Panc1 (cell line): ENCODE measurements around the gene RBM4. TPM values are rescaled to one million over a fixed set of nuclear protein-coding genes. Genes with fewer than 3 reads are reported as not detected.
A peak's percentile ranks its signal among the peaks of the same experiment; 100 is the strongest.

Experiments used
- ATAC-seq: fragments of 200-7000 bp; cut with Tn5 transposase; 2 replicates; pipeline ENCODE4 v1.9.1; 2020; ENCODE audit warnings: mild to moderate bottlenecking, moderate library complexity
- BruUV-seq: library from RNA; stranded (reverse); fragments of 400-500 nt; replicated peaks from 2 replicates; lab custom pipeline; 2021; lab: Mats Ljungman, UMichigan
- CTCF ChIA-PET: fragments of 300-600 bp; sonication (Branson Sonifier 250); formaldehyde crosslinking; loops from one replicate; lab custom pipeline; 2022; ENCODE audit warnings: antibody characterized with exemption; lab: Charles Lee
- POLR2A ChIA-PET: fragments of 300-600 bp; sonication (Branson Sonifier 250); formaldehyde crosslinking; loops from one replicate; lab custom pipeline; 2022; ENCODE audit warnings: antibody characterized with exemption; lab: Charles Lee
- DNase-seq: peaks from one replicate; pipeline ENCODE4 v3.0.0-alpha.2; 2010; ENCODE audit warnings: low read depth, low spot score
- H3K27ac ChIP-seq: 2 replicates; pipeline ENCODE4 v1.5.1; 2011; ENCODE audit warnings: mild to moderate bottlenecking, low read length, inconsistent platforms
- H3K27me3 ChIP-seq: fragments of 200-500 bp; sonication (Bioruptor generic); 2 replicates; pipeline ENCODE4 v1.6.0; 2014; ENCODE audit warnings: low read length, inconsistent platforms; ENCODE audit not compliant: control insufficient read depth, insufficient read depth
- H3K36me3 ChIP-seq: fragments of 200-500 bp; sonication (Bioruptor generic); 2 replicates; pipeline ENCODE4 v1.5.1; 2014; ENCODE audit warnings: inconsistent platforms, mild to moderate bottlenecking, low read length, moderate library complexity; ENCODE audit not compliant: control insufficient read depth, insufficient read depth
- H3K4me1 ChIP-seq: 2 replicates; pipeline ENCODE4 v1.5.1; 2011; ENCODE audit warnings: inconsistent platforms, mild to moderate bottlenecking, low read length, moderate library complexity; ENCODE audit not compliant: control insufficient read depth, insufficient read depth
- H3K4me3 ChIP-seq, 2 experiments: 2 replicates each; pipeline ENCODE4 v1.5.1; 2011 to 2012; ENCODE audit warnings: low read depth in 2 of 2, low read length in 2 of 2, mild to moderate bottlenecking in 2 of 2, inconsistent platforms in 1 of 2, moderate library complexity in 1 of 2
- H3K9me3 ChIP-seq: fragments of 200-500 bp; sonication (Bioruptor generic); 2 replicates; pipeline ENCODE4 v1.5.1; 2014; ENCODE audit warnings: low read depth, mild to moderate bottlenecking, inconsistent platforms, low read length, moderate library complexity; ENCODE audit not compliant: control insufficient read depth, insufficient read depth
- POLR2AphosphoS5 ChIP-seq: IDR thresholded peaks from 2 replicates; pipeline ENCODE4 v1.6.1; 2012; ENCODE audit warnings: mild to moderate bottlenecking, low read depth, low read length, moderate library complexity
- SIN3A ChIP-seq: IDR thresholded peaks from 2 replicates; pipeline ENCODE4 v1.6.1; 2012; ENCODE audit warnings: low read depth, mild to moderate bottlenecking, low read length, moderate library complexity, borderline replicate concordance; ENCODE audit not compliant: insufficient read depth
- TCF7L2 ChIP-seq: IDR thresholded peaks from 2 replicates; pipeline ENCODE4 v1.6.1; 2011; ENCODE audit warnings: mild to moderate bottlenecking, low read depth, low read length, inconsistent platforms
- in situ Hi-C: cut with HindIII; loops from 2 replicates; pipeline ENCODE4 v1.10.0; 2016; ENCODE audit warnings: low sequenced_read_pairs, low pct_unique_long_range_greater_than_20kb
- intact Hi-C: fragments of 100-400 bp; cut with micrococcal nuclease; formaldehyde crosslinking; loops from one replicate; pipeline ENCODE4 v1.10.0; 2022; ENCODE audit not compliant: unreplicated experiment
- total RNA-seq: library from RNA; stranded (reverse); gene quantifications from one replicate; pipeline ENCODE4 v1.2.1, GENCODE V29; 2021; ENCODE audit not compliant: unreplicated experiment
- TF ChIP-seq, protein P1 (sequence below), 2 experiments: IDR thresholded peaks; 2 replicates each; pipeline ENCODE4 v1.6.1; 2011 to 2012; ENCODE audit warnings: low read depth in 2 of 2, control low read depth in 1 of 2, low read length in 1 of 2, mild to moderate bottlenecking in 1 of 2, moderate library complexity in 1 of 2; ENCODE audit not compliant: insufficient read depth in 1 of 2
- TF ChIP-seq, protein P2 (sequence below): fragments of 450-650 bp; IDR thresholded peaks from 2 replicates; pipeline ENCODE4 v1.5.1; 2017; ENCODE audit warnings: mild to moderate bottlenecking

RBM4 gene
- total RNA-seq, 1 experiment from 2014 or later: 195 TPM

DNA sequence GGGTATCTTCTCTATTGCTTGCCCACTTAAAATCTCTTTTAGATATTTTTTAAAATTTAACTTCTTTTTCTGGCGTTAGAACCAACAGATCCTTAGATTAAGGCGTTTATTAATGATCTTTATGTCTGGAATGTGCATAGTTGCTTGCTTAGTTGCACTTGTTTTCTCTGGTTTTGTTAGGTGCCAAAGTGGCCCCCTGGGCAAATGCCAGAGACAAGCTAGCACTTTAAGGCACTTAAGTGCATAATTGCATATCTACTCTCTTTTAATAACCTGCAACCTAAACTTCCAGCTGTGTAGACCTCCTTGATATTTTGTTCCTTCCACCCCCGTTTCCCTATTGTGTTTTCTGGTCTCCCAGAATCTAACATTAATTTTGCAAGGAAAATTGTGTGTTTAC lies 3.3 kb downstream of the RBM4 start:
- CTCF ChIA-PET: no interaction called here
- POLR2A ChIA-PET: interaction anchor here (0.7 kb wide), 1 partner anchor 12 kb away, joined by 3 read pairs; no protein-coding TSS in a partner anchor
- in situ Hi-C loops (no loop called here), intact Hi-C loops (no loop called here)
- Histone ChIP-seq H3K9me3 (no peaks in the 10 kb centered on the region), H3K36me3 (peaks cover 66% of the 10 kb centered on the region), H3K4me1 (peaks cover 54% of the 10 kb centered on the region), H3K4me3 (peak overlapping the region; percentile 91 to 93), H3K27me3 (no peaks in the 10 kb centered on the region), H3K27ac (no peak overlapping the region)
- TF ChIP-seq, protein P1, sequence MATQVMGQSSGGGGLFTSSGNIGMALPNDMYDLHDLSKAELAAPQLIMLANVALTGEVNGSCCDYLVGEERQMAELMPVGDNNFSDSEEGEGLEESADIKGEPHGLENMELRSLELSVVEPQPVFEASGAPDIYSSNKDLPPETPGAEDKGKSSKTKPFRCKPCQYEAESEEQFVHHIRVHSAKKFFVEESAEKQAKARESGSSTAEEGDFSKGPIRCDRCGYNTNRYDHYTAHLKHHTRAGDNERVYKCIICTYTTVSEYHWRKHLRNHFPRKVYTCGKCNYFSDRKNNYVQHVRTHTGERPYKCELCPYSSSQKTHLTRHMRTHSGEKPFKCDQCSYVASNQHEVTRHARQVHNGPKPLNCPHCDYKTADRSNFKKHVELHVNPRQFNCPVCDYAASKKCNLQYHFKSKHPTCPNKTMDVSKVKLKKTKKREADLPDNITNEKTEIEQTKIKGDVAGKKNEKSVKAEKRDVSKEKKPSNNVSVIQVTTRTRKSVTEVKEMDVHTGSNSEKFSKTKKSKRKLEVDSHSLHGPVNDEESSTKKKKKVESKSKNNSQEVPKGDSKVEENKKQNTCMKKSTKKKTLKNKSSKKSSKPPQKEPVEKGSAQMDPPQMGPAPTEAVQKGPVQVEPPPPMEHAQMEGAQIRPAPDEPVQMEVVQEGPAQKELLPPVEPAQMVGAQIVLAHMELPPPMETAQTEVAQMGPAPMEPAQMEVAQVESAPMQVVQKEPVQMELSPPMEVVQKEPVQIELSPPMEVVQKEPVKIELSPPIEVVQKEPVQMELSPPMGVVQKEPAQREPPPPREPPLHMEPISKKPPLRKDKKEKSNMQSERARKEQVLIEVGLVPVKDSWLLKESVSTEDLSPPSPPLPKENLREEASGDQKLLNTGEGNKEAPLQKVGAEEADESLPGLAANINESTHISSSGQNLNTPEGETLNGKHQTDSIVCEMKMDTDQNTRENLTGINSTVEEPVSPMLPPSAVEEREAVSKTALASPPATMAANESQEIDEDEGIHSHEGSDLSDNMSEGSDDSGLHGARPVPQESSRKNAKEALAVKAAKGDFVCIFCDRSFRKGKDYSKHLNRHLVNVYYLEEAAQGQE (IDR thresholded peaks at IDR 0.05; ENCODE audit: insufficient read depth in 1 of 2, low read depth in 2 of 2, low read length in 1 of 2): no peak
- TF ChIP-seq POLR2AphosphoS5 (no peak), TCF7L2 (no peak), SIN3A (no peak)
- TF ChIP-seq, protein P2, sequence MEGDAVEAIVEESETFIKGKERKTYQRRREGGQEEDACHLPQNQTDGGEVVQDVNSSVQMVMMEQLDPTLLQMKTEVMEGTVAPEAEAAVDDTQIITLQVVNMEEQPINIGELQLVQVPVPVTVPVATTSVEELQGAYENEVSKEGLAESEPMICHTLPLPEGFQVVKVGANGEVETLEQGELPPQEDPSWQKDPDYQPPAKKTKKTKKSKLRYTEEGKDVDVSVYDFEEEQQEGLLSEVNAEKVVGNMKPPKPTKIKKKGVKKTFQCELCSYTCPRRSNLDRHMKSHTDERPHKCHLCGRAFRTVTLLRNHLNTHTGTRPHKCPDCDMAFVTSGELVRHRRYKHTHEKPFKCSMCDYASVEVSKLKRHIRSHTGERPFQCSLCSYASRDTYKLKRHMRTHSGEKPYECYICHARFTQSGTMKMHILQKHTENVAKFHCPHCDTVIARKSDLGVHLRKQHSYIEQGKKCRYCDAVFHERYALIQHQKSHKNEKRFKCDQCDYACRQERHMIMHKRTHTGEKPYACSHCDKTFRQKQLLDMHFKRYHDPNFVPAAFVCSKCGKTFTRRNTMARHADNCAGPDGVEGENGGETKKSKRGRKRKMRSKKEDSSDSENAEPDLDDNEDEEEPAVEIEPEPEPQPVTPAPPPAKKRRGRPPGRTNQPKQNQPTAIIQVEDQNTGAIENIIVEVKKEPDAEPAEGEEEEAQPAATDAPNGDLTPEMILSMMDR: no peak
- no TSS peak for BruUV-seq
- no peak for ATAC-seq
- DNase-seq: no peak

DNA sequence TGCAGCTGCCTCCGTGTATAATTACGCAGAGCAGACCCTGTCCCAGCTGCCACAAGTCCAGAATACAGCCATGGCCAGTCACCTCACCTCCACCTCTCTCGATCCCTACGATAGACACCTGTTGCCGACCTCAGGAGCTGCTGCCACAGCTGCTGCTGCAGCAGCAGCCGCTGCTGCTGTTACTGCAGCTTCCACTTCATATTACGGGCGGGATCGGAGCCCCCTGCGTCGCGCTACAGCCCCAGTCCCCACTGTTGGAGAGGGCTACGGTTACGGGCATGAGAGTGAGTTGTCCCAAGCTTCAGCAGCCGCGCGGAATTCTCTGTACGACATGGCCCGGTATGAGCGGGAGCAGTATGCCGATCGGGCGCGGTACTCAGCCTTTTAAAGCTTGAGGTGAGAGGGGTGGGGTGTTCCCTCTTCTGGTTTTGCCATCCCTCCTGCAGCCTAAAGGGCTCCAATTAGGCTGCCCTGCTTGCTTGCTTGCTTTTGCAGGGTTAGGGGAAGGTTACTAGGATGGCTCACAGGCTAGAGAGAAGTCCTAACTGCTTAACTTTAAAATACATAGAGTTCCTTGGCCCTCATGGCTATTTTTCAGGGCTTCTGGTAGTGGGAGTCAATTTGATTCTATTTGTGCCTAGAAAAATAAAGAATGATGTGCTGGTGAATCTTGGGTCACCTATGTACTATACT lies 5.4 kb downstream of the RBM4 start:
- Histone ChIP-seq H3K4me3 (no peak overlapping the region), H3K4me1 (peaks cover 46% of the 10 kb centered on the region), H3K36me3 (peaks cover 75% of the 10 kb centered on the region), H3K27me3 (no peaks in the 10 kb centered on the region), H3K27ac (no peak overlapping the region), H3K9me3 (no peaks in the 10 kb centered on the region)
- intact Hi-C loops (no loop called here), in situ Hi-C loops (no loop called here)
- BruUV-seq: no TSS peak
- POLR2A ChIA-PET: no interaction called here
- TF ChIP-seq, protein P1 (IDR thresholded peaks at IDR 0.05; ENCODE audit: insufficient read depth in 1 of 2, low read depth in 2 of 2, low read length in 1 of 2): no peak
- TF ChIP-seq TCF7L2: no peak
- TF ChIP-seq, protein P2: no peak
- TF ChIP-seq SIN3A: no peak
- TF ChIP-seq POLR2AphosphoS5: no peak
- CTCF ChIA-PET: interaction anchor here (0.7 kb wide), 1 partner anchor 13 kb away, joined by 3 read pairs; no protein-coding TSS in a partner anchor
- ATAC-seq (no peak), DNase-seq (no peak)
